Ishikawa (cell line): ENCODE results near the gene BORCS6.

Experiments
- CEBPB ChIP-seq: IDR thresholded peaks from 2 replicates; pipeline ENCODE4 v1.6.1; 2012
- CREB1 ChIP-seq: IDR thresholded peaks from 2 replicates; pipeline ENCODE4 v1.6.1; 2012; ENCODE audit warnings: low read depth
- EGR1 ChIP-seq: IDR thresholded peaks from 2 replicates; pipeline ENCODE4 v1.6.1; 2012
- EP300 ChIP-seq: IDR thresholded peaks from 2 replicates; pipeline ENCODE4 v1.6.1; 2012; ENCODE audit warnings: borderline replicate concordance
- NFIC ChIP-seq: IDR thresholded peaks from 2 replicates; pipeline ENCODE4 v1.6.1; 2012
- RAD21 ChIP-seq: IDR thresholded peaks from 2 replicates; pipeline ENCODE4 v1.6.1; 2012; ENCODE audit warnings: low read depth
- TAF1 ChIP-seq: IDR thresholded peaks from 2 replicates; pipeline ENCODE4 v1.6.1; 2012; ENCODE audit warnings: low read depth, mild to moderate bottlenecking
- TCF12 ChIP-seq: IDR thresholded peaks from 2 replicates; pipeline ENCODE4 v1.6.1; 2012; ENCODE audit warnings: low read depth
- TEAD4 ChIP-seq: IDR thresholded peaks from 2 replicates; pipeline ENCODE4 v1.6.1; 2012
- YY1 ChIP-seq: IDR thresholded peaks from 2 replicates; pipeline ENCODE4 v1.6.1; 2012; ENCODE audit warnings: low read depth
- ZBTB7A ChIP-seq: IDR thresholded peaks from 2 replicates; pipeline ENCODE4 v1.6.1; 2012; ENCODE audit warnings: low read depth
- TF ChIP-seq, protein P1 (sequence below): IDR thresholded peaks from 2 replicates; pipeline ENCODE4 v1.6.1; 2012; ENCODE audit warnings: low read depth, mild to moderate bottlenecking
- TF ChIP-seq, protein P2 (sequence below): IDR thresholded peaks from 2 replicates; pipeline ENCODE4 v1.6.1; 2012

DNA sequence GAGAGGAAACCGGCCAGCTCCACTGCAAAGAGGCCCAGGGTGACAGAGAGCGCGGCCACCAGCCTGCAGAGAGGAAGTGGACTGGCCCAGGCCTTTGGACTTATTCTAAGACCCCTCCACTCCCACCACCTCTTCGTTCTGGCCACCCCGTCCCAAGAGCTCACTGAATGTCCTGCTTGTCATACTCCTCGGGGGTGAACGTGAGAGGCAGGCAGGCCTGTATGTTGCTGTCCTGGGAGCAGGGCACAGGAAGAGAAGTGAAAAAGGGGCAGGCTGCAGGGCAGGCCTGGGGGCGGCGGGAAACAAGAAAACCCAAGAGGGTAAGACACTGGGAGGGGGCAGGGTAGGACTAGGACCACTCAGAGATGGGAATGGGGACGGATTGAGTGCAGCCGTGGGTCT lies 14.2 kb downstream of the BORCS6 start:
- no peak for TF ChIP-seq TEAD4
- no peak for TF ChIP-seq CEBPB
- no peak for TF ChIP-seq NFIC
- TF ChIP-seq RAD21, result no peak
- no peak for TF ChIP-seq EGR1
- no peak for TF ChIP-seq EP300
- no peak for TF ChIP-seq CREB1
- no peak for TF ChIP-seq ZBTB7A
- TF ChIP-seq TCF12, result no peak
- TF ChIP-seq, protein P1, sequence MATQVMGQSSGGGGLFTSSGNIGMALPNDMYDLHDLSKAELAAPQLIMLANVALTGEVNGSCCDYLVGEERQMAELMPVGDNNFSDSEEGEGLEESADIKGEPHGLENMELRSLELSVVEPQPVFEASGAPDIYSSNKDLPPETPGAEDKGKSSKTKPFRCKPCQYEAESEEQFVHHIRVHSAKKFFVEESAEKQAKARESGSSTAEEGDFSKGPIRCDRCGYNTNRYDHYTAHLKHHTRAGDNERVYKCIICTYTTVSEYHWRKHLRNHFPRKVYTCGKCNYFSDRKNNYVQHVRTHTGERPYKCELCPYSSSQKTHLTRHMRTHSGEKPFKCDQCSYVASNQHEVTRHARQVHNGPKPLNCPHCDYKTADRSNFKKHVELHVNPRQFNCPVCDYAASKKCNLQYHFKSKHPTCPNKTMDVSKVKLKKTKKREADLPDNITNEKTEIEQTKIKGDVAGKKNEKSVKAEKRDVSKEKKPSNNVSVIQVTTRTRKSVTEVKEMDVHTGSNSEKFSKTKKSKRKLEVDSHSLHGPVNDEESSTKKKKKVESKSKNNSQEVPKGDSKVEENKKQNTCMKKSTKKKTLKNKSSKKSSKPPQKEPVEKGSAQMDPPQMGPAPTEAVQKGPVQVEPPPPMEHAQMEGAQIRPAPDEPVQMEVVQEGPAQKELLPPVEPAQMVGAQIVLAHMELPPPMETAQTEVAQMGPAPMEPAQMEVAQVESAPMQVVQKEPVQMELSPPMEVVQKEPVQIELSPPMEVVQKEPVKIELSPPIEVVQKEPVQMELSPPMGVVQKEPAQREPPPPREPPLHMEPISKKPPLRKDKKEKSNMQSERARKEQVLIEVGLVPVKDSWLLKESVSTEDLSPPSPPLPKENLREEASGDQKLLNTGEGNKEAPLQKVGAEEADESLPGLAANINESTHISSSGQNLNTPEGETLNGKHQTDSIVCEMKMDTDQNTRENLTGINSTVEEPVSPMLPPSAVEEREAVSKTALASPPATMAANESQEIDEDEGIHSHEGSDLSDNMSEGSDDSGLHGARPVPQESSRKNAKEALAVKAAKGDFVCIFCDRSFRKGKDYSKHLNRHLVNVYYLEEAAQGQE, result no peak
- TF ChIP-seq, protein P2, sequence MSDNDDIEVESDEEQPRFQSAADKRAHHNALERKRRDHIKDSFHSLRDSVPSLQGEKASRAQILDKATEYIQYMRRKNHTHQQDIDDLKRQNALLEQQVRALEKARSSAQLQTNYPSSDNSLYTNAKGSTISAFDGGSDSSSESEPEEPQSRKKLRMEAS, result no peak
- TF ChIP-seq TAF1, result no peak
- TF ChIP-seq YY1, result no peak
